ENCODE measurements around the gene UCK2.

Gene UCK2

DNA sequence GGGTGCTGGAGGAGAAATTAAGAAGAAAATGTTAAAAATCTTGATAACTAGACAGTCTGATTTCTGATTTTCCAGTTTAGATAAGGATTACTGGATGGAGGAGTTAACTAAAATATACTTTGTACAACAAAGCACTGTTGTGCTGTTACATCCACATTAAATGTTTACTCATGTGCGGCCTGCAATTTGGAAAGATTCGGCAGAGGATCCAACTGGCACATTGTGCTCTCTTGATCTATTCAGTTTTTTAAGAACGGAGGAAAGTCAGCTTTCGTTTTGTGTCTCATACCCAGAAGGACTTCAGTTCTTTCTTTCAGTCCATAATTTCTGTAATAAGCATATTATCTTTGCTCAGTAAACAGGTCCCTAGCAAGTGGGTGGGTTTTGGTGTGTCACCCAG, 52.5 kb downstream of the UCK2 start:
- DNase-seq (ENCODE audit: low read depth, low spot score), result no peak

DNA sequence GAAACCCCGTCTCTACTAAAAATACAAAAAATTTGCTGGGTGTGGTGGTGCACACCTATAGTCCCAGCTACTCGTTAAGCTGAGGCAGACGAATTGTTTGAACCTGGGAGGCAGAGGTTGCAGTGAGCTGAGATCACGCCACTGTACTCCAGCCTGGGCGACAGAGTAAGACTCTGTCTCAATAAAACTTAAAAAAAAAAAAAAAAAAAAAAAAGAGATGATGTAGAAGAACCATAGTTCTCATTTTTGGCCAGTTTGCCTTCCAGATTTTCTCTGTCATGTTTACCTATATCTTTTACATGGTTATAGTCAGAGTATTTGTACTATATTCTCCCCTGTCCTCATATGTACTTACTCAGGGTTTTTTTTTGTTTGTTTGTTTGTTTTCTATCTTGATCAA, 53.6 kb downstream of the UCK2 start:
- DNase-seq (ENCODE audit: low read depth, low spot score), result no peak

DNA sequence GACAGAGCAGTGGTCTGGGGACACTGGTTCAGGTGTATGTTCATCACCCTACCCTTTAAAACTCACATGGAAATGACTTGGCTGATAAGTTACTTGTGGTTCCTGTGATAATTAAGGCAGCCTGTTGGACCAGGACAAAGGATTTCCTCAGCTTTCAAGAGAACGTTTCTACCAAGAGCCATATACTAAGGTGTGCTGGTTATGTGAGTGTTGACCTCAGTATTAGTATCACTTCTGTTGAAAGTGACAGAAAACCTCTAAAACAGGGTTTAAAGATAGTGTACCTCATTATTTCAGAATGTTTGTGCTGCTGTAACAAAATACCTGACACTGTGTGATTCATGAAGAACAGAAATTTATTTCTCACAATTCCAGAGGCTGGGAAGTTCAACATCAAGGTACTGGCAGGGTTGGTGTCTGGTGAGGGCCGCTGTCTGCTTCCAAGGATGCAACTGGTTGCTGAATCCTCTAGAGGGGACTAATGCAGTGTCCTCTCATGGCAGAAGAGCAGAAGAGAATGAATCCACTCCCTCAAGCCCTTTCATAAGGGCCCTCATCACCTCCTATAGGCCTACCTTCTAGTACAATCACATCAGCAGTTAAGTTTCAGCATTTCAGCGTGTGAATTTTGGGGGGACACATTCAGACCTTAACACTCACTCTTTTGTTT, 54.9 kb downstream of the UCK2 start:
- no peak for DNase-seq (ENCODE audit: low read depth, low spot score)

DNA sequence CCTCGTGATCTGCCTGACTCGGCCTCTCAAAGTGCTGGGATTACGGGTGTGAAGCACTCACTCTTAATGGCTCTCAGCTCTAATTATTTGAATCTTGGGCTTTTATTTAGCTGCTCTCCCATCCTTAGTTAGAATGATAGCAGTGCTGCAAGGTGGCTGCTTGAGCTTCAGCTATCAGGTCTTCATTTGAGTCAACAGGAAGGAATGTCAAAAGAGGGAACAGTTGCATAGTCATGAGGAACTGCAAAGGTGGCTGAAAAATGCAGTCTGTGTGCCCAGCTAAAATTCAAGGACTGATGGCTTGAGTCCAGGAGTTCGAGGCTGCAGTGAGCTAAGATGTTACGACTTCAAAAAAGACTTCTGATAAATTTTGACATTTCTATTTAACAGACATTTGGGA, 55.6 kb downstream of the UCK2 start:
- no peak for DNase-seq (ENCODE audit: low read depth, low spot score)

DNA sequence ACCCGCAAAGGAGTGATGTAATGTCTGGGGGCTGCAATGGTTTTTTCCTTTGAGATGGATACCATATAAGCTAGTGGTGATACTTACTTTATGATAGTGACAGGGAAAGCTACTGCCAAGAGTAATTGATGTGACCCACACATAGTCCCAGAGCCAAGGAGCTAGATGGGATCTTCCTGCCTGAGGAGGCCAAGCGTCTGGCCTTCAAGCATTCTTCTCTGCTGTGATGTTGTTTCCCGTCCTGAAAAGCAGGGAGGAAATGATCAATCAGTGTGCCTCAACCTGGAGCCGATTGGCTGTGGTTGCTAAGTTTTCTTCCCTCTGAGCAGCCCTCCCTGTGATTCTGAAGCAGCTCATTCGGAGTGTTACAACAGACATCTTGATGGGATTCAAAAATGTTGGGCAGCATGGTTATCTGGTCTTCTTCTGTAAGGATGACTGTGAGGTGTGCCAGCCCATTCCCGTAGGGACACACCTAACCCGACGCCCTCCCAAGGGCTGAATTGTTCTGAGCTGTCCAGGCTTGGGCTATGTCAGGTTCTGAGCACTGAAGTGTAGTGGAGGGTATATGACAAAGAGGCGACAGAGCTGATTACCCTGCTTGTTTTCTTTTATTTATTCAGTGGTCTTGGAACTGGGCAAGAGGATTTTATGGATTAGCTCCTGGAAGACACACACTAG, 56.7 kb downstream of the UCK2 start:
- no peak for DNase-seq (ENCODE audit: low read depth, low spot score)

DNA sequence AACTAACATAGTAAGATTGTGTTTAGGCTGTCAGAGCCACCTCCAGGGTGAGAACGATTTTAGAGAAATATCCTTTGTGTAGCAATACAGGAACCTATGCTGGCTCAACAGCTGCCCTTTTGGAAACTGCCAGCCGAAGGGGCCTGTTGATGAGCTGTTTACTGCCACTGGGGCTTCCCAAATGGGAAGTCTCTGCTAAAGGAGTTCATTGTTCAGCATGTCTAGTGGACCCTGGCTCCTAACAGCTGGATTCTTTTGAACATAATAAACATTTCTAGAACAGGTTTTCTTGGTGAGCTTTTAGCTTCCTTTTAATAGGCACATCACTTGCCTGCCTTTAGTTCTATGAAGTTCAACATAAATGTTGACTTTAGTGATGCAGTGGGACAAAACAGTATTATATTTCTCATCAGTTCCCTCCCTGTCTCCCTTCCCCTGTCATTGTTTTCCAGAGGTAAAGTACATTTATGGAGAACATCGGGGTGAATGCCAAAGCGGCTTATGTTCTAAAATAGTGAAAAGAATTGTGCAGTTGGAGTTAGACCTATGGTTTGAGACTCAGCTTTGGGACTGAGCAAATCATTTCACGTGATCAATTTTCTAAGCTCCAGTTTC, 57.4 kb downstream of the UCK2 start:
- DNase-seq (ENCODE audit: low read depth, low spot score), result no peak

DNA sequence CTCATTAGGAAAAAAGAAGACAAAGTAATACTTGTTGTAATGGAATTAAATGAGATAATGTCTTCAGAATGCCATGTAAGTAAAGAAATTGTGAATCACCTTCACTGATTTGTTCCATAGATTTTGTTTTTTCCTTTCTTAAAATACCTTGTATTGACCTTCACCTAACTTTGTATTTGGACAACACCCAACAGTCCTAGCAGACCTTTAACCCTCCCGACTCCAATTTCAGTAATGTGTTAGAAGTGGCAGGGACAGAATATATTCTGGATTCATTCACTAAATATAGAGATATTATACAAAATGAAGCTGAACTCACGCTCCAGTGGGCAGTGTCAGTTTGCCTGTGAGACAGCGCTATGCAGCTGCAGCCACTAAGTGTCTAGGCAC, 57.9 kb downstream of the UCK2 start:
- no peak for DNase-seq (ENCODE audit: low read depth, low spot score)

DNA sequence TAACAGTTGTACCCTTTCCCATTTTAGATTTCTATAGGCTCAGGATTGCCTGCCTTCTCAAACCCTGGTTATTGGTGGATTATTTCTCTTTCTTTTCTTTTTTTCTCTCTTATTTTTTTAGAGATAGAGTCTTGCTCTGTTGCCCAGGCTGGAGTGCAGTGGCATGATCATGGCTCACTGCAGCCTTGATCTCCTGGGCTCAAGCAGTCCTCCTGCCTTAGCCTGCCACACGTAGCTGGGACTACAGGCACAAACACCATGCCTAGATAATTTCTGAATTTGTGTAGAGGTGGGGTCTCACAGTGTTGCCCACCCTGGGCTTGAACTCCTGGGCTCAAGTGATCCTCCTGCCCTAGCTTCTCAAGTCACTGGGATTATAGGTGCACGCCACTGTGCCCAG, 58.8 kb downstream of the UCK2 start:
- no peak for DNase-seq (ENCODE audit: low read depth, low spot score)

DNA sequence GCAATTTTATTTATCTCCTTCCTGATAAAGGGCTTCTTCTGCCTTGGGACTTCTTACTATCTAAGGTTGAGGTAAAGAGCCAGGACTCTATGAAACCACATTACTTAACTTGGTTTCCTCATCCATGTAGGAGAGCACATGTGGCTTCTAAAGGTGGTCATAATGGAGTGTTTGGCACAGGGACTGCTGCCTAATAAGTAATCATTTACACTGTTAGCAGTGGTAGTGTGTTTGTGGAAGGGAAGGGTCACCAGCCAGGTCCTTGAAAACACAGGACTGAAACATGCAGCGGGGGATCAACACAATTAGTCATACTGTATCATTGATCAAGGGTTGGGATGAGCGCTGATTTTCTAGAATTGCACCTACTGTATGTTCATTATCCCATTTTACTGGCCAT, 59.6 kb downstream of the UCK2 start:
- no peak for DNase-seq (ENCODE audit: low read depth, low spot score)

DNA sequence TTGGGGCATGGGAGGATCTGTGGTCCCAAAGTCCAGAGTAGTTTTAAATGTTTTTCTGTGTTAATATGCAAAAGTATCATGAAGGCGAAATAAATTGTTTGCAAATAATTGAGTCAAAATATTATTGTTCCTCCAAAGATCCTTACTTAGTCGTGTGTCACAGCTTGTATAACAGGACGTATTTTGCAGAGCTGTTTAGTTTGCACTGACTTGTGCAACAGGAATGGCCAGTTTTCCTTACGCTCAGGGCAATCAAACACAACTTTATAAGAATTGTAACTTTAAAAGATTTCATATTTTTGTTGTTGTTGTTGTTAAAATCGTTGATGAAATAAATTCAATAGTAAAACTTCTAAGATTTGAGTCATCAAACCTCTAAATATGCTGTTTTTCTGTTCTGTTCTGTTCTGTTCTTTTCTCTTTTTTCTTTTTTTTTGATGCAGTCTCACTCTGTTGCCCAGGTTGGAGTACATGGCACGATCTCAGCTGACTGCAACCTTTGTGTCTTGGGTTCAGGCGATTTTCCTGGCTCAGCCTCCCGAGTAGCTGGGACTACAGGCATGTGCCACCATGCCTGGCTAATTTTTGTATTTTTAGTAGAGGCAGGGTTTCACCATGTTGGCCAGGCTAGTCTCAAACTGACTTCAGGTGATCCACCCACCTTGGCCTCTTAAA, 60.6 kb downstream of the UCK2 start:
- no peak for DNase-seq (ENCODE audit: low read depth, low spot score)

DNA sequence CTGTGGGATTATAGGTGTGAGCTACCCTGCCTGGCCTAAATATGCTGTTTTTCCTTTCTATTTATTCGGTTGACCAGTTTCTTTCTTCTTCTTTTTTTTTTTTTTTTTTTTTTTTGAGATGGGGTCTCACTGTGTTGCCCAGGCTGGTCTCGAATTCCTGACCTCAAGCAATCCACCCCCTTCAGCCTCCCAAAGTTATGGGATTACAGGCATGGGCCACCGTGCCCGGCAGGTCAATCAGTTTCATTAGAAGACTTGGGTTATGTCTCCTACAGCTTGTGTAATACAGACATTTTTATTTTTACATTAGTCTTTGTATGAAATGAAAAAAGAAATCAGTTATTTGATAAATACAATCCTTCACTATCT, 61.1 kb downstream of the UCK2 start:
- DNase-seq (ENCODE audit: low read depth, low spot score), result no peak

DNA sequence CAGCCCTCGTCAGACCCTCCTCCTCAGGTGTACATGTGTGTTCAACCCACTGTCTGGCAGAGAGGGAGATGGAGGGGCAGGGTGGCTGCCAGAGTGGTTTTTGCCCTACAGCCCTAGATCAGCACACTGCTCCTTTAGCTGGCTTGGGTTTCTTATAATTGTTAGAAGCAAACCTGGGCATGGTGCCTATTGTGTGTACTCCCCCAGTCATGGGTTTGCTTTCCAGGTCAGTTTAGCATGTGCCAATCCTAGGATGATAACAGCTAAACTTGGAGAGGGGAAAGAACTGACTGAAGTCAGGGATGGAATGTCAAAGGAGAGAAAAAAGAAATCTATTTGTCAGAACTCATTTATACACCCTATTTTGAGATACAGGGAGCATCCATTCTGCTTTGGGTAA, 63.3 kb downstream of the UCK2 start:
- no peak for DNase-seq (ENCODE audit: low read depth, low spot score)

DNA sequence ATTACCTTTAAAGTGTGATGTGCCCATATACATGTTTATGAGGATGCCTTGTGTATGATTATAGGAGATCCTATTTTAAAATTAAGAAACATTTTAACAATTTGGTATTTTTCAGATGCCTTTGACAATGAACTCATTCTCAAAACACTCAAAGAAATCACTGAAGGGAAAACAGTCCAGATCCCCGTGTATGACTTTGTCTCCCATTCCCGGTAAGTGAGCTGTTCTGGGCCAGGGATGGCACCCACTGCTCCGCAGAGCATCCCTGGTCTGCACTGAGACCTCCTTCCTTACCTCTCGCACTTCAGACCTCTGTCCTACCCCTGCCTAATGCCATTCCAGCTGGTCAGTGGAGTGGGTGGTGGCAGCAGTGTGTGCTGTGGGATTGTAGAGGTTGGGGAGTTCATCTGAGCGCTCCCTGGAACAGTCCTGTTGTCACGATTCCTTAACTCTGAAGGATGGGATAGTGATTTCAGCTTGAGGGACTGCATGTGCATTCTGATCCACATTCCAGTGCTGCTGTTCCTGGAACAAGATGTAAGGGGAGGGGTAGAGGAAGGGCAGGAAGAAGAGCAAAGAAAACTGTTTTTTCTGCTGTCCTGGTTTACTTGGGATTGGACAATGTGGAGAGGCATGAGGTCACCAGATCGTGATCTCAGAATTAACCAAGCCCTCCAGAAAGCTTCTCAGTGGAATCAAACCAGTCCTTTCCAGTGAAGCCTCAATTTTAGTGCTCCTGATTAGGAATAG, 63.9 kb downstream of the UCK2 start:
- no peak for DNase-seq (ENCODE audit: low read depth, low spot score)

DNA sequence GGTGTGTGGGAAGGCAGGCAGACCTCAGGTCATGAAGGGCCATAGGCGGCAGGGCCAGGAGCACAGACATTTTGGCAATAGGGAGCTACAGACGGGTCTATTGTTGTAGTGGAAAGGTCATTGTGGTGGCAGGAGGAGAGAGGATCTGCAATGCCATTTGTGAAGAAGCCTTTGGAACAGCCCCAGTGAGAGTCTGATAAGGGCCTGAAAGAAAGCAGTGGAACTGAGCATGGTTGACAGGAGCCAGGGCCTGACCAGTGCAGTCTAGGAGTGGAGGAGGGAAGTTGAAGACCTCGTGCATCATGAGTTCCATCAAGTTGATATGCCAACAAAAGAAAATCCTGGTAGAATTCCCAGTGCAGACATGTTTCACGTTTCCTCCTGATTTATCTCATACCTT, 65.5 kb downstream of the UCK2 start:
- DNase-seq (ENCODE audit: low read depth, low spot score), result no peak

DNA sequence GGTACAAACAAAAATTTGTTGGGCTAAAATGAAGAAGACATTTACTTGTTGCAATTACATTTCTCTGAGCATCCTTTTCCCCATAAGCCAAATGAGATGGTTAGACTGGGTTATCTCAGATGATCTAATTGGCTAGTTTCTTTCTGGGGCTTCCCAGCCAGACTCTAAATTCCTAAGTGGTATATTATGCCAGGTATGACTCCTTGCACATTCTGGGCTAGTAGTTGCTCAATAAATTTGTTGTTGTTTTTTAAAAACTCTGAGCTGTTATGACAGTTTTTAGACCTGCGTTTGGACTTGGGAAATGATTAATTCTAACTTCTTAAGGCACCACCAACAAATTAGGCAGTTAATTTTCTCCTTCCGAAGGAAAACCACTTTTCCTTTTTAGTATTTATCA, 66.1 kb downstream of the UCK2 start:
- DNase-seq (ENCODE audit: low read depth, low spot score), result no peak

DNA sequence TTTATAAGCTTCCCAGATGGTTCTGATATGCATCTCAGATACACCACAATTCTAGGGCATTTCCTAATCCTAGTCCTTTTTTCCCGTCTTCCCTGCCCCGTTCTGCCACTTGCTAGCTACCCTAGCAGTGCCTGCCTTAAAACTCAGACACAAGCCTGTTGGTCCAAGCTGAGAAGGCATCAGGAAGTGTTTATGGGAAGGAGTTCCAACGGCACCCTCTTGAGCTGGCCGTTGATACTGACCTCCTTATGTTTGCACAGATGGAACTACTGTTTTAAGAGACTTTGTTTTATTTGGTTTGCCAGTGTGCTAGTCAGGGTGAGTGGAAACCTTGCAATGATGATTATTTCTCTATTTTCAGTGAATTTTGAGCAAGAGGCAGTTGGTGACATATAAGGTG, 67.2 kb downstream of the UCK2 start:
- DNase-seq (ENCODE audit: low read depth, low spot score), result peak; percentile 85

DNA sequence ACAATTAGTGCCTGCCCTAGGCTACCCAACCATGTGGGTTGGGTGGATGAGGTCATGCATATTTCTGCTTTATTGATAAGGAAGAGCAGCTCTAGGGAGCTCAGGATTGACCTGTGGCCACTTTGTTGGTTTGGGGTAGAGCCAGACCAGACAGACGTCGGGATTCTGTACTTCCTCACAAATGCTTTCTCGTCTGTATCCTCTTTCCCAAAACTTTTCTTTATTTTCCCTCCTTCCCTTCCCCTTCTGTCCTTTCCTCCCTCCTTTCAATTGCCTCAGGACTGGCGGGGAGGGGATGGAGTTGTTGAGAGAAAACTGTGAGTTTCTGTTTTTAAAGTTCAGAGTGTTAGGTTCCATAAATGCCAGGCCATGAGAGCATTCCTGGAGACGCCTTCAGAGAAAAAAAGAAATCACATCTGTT, 68.0 kb downstream of the UCK2 start:
- no peak for DNase-seq (ENCODE audit: low read depth, low spot score)

DNA sequence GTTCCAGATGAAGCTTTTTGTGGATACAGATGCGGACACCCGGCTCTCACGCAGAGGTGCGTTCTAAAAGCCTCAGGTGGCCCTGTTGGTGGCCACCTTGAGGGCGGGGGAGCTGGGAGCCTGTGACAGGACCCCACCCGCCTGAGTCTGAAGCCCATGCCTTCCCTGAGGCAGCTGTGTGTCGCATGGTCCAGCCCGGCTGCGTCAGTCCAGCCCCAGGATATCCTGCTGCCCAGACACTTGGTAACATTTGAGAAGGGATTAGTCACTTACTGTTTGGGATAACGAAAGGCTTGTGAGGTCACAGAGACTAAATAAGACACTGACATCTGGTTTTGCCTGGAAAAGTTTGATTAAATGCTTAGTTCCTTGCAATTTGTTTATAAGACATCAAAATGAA, 68.9 kb downstream of the UCK2 start:
- DNase-seq (ENCODE audit: low read depth, low spot score), result no peak

DNA sequence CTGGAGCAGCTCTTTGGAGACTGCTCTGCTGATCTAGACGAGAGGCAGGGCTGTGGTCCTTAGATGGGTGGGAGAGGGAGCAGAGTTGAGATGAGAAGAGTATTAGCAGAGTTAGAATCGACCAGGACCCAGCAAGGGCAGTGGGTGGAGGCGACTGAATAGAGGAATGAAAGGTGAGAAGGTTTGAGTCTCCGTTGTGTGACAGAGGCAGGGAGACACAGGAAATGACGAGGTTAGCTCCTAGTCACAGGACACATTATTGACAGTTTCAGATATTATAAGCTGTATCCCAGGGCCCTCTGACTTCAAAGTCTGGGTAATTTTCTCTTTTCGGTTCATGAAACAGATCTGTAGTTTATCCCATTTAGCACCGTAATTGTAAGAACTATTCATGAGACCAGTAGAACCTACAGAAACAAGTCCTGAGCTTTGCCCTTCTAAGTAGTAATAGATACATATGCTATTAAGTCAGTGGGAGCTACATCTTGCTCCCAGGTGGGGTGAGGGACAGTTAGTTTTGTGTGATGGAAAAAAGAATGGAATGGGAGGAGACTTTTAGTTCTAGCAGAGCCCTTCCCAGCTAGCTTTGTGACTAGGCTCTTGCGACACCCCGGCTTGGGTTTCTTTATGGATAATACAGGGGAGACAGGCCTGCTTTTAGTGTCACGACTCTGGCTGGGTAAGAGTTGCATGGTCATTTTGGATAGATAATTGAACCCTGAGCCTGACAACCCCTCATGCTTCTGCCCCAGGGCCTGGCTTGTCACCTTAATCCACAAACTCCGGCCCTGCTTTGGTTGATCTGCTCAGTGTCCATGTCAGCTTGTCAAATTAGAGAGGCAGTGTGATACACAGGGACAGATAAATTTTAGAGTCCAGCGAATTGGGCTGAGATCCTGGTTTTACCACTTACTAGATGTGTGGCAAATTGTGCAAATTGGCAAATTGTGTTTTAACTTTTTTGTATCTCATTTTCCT, 70.2 kb downstream of the UCK2 start:
- no peak for DNase-seq (ENCODE audit: low read depth, low spot score)

DNA sequence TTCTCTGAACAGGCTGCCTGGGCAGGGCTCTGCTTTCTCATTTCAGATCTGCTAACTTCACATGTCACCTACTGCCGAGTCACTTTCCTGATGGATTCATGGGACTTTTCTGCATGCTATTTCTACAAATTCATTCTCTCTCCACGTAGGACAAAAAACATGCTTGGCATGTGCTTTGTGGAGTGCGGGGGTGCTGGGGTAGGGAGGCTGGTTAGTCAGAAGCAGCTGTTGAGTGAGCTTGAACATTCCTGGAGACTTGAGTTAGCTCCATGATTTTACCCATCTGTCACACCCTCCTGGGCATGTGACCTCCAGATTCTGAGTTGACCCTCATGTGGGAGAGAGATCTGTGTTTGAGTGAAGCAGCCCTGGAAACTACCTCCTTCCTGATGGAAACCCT, 71.4 kb downstream of the UCK2 start:
- no peak for DNase-seq (ENCODE audit: low read depth, low spot score)

DNA sequence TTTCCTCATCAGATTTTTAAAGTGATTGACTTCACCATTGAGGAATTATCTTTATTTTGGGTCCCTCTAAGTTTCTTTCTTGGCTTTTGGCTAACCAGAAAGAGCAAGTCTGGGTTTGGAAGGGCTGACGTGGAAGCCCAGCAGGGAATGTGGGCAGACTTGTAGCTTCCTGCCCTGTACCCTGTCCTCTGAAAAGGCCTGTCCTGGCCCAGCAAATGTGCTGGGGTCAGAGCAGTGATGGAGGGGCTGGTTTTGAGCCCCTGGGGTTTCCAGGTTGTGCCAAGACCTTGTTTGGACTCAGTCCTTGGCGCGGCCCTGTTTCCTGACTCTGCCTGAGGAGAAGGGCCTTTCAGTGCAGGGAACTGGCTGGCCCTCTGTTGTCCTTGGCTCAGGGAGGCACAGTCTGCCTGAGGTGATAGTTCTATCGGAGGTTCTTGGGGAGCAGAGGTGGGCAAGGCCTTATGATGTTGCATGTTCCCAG, 72.1 kb downstream of the UCK2 start:
- DNase-seq (ENCODE audit: low read depth, low spot score), result no peak

Data from brain pericyte (primary cell).